RCC 7860 (cell line): ENCODE measurements around the gene EID1.
"Not testable (repeated sequence)": the region's sequence is repeated elsewhere in the genome, so short reads cannot be mapped to it uniquely, and the experiment has no call there.

Experiments used
- DNase-seq: peaks from one replicate; pipeline ENCODE4 v3.0.0-alpha.2; 2015; ENCODE audit warnings: low spot score
- FAIRE-seq: peaks from 2 replicates; lab custom pipeline; 2012; peaks lifted over from hg19 to GRCh38; lab: Jason Lieb, UNC

The EID1 gene

DNA sequence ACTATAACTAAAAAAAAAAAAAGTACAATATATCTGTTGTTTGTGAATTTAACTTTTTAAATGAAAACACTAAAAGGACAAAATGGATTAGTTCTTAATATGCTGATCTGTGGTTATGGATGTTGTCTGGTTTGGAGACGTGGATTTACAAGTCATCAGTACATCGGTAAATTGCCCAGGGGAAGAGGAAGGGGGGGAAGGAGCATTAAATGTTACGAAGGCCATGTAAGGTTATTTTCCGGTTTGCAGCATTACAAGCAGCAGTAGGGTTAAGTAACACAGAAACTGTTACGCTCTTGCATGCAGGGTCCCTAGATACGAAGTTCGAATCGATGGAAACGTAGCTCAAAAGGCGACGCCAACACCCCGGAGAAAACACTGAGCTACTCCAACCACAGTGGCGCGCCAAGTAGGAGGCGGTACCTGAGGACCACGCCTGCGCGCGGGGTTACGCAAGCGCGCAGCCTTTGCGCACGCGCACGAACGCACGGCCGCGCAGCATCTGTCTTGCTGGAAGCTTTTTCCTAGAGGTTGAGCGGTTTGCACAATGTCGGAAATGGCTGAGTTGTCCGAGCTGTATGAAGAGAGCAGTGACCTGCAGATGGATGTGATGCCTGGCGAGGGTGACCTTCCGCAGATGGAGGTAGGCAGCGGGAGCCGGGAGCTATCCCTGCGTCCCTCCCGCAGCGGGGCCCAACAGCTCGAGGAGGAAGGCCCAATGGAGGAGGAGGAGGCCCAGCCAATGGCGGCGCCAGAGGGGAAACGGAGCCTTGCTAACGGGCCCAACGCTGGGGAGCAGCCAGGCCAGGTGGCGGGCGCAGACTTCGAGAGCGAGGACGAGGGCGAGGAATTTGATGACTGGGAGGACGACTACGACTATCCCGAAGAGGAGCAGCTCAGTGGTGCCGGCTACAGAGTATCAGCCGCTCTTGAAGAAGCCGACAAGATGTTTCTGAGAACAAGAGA is at the start of gene EID1:
EID1 (plus strand) TSS at position 505 of the 966 bp plus-strand sequence; CDS start at position 548, 43 bp downstream.
- DNase-seq = peak; percentile 76
- FAIRE-seq = peak; percentile 12

- no peak for DNase-seq
- FAIRE-seq = no peak
Observed at GRCh38 chr15:48828471-48828870, 49.5 kb upstream of the EID1 start.

DNA sequence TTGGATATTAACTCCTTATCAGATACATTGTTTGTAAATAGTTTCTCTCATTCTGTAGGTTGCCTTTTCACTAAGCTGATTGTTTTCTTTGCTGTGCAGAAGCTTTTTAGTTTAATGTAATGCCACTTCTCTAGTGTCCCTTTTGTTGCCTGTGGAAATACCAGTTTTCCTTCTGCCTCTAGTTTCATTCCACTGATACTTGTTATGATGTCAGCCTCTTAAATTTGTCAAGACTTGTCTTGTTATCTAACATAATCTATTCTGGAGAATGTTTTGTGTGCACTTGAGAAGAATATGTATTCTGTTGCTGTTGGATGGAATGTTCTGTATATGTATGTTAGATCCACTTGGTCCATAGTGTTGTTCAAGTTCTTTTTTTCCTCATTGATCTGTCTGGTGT is 49.0 kb upstream of the EID1 start:
- FAIRE-seq = no peak

GRCh38 chr15:48832648-48833047 is 45.3 kb upstream of the EID1 start:
- FAIRE-seq (no peak), DNase-seq (no peak)

More for the DNA sequence above, 49.0 kb upstream of the EID1 start:
- DNase-seq = no peak

DNA sequence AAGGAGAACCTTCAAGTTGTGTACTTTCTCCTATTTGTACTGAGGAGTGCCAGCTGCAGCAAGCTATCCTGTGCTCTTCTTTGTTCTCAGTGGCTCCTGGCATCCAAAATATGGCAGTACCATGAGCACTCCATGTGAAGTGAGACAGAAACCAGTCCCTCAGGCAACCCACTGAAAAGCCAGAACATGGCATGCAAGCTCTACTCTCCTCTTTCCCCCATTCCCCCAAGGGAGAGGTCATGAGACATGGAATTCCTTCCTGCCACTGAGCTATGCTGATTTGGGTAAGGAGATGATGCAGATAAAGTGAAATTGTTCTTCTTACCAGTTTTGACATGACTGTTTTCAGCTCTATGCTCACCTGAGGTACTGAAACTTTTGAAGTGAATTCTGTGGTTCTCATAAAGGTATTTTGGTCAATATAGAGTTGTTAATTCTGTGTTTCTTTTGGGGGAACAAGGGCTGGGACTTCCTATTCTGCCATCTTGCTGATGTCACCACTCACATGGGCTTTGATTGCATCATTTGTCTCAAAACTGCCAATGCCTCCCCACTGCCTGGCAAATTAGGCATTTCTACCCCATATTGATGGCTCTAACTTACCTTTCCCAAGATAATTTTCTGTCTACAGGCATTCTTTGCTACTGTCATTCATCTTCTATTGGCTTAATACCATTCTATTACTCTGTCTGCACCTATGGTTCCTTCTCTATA is 44.3 kb upstream of the EID1 start:
- no peak for DNase-seq
- FAIRE-seq = no peak

DNA sequence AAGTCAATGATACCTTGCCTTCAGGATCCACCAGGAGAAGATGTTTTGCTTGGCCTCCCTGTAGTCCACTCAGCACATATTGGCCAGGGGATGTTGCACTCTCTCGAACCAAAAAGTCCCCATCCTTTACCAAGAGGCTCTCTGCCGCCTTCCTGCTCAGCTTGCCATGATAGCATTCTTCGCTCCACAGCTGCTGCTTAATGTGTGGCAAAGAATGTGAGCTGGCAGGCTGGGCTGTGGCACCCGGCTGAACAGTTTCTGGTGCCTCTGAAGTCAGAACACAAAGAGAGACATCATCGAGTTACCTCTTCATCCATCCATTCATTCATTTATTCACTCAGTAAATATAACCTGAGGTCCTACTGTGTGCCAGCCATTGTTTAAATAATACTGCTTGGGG is 43.2 kb upstream of the EID1 start:
- DNase-seq = no peak

GRCh38 chr15:48842501-48842900 is 35.4 kb upstream of the EID1 start:
- DNase-seq (no peak), FAIRE-seq (no peak)

More for the DNA sequence above, 43.2 kb upstream of the EID1 start:
- FAIRE-seq = no peak

- no peak for FAIRE-seq
- no peak for DNase-seq
Observed at GRCh38 chr15:48845123-48845522, 32.8 kb upstream of the EID1 start.

DNA sequence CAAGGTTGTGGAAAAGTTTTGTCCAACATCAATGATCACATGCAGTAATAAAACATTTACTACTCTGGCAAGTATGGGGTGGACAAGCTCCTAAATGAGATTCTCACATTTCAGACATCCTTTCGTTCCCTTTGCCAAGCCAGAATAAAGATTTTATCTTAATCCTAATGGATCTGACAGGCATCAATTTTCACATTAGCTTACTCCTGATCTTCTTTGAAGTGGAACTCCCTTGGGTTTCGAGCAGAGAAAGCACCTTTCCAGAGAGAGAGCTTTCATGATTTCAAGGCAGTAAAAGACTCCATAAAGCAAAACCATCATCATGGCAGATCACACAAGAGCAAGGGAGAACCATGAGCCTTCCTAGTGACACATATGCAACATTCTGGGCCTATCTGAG is 27.3 kb upstream of the EID1 start:
- FAIRE-seq (no peak), DNase-seq (no peak)

DNA sequence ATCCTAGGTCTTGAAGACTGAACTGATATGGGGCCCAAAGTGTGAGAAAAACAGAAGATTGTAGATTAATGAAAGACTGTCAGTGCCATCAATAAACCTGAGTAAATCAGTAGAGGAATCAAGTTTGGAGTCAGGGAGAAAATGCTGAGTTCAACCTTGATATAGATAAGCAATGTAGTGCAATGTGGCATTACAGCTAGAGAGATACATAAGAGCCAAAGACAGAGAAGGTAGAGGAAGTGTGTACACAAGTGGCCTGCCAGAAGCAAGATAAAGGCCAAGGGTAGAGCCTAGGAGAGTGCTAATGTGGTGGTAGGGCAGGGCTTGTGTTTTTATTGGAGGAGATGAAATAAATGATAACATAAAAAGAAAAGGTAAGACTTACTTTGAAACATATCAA is 26.0 kb upstream of the EID1 start:
- DNase-seq (no peak), FAIRE-seq (no peak)

GRCh38 chr15:48854434-48854833 is 23.5 kb upstream of the EID1 start:
- FAIRE-seq = not testable (repeated sequence)

DNA sequence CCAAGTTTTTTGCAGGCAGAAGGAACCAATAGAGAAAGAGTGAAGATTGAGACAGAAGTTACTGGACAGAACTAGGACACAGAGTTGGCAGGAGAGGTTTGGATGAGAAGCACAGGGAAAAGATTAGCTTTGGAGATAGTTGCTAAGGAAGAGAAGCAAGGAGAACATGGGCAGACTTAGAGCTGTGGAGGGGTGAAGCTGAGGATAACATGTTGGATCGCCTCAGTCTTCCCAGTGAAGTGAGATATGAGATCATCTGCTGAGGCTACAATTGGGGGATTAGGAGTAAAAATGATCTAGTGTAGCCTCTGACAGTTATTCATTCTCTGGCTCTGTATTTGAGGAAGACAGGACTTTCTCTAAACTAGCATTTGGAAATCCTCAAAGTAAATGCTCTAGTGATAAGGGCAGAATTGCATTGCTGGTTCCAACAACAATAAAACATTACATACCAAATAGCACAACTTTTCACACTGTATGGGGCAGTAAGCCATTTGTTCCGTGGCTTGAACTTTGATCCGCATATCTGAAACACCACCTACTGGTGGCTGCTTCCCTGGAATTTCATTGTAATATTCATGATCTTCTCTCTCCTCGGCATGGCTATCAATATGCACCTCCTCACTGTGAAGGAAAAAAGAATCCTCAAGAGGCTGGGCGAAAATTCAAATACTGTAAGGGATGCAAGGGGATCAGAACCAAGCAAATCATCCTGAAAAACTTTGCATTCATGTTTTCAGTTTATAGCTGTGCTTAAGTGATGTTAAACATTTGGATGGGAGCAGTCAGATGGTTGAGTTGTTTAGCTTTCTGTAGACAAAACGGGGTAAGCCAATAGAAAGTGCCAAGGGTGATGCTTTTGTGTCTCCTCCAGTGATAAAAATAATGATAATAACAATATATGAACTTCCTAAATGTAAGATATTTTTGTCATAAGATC is 22.2 kb upstream of the EID1 start:
- peak; percentile 22 for FAIRE-seq
- peak; percentile 28 for DNase-seq

More at GRCh38 chr15:48854434-48854833, 23.5 kb upstream of the EID1 start:
- not testable (repeated sequence) for DNase-seq

GRCh38 chr15:48856942-48857341 is 21.0 kb upstream of the EID1 start:
- no peak for FAIRE-seq

GRCh38 chr15:48858401-48858800 is 19.5 kb upstream of the EID1 start:
- no peak for DNase-seq
- no peak for FAIRE-seq

More at GRCh38 chr15:48856942-48857341, 21.0 kb upstream of the EID1 start:
- DNase-seq = no peak

DNA sequence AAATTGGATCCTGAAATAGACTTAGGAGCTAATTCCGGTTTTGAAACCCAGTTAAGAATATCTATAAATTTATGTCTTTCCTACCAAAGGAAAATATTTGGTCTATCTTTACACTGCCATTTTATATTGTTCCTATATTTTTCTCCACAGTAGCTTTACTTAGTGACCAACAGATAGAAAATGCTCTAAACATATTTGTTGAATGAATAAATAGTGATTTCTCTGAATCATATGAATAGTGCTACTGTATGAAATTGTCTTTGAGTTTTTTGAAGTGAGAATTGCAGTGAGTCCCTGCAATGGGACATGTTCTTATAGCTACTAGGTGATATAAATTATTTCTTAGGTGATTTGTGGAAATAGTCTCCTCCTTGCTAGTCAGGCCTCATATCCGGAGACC is 18.5 kb upstream of the EID1 start:
- FAIRE-seq (no peak), DNase-seq (no peak)

DNA sequence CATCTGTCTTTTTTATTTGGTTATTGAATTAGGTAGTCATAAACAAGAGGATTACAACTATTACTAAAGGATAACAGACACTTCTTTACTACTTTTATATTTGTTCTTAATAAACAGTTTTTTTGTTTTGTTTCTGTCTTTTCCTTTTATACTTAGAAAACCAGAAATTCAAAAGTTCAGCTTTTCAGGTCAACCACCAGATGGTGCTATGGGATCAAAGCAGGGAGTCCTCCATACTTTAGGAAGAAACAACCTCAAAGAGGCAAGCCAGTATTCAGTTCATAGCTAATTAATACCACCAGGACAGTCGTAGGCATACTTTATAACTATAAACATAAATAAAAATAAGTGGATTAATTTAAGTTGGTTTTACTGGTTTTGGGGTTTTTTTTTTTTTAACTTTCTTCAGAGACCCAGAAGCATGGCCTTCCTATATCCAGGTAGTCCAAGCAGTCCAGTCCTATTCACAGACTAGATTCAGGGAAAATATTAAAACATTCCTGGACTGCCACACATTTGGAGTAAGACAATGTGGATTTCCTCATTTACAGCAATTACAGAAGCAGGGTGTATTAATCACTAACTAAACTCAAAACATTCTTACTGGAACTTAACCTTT is 16.0 kb upstream of the EID1 start:
- DNase-seq = peak; percentile 68
- FAIRE-seq = peak; percentile 88

GRCh38 chr15:48862705-48863104 is 15.2 kb upstream of the EID1 start:
- FAIRE-seq (no peak), DNase-seq (no peak)

DNA sequence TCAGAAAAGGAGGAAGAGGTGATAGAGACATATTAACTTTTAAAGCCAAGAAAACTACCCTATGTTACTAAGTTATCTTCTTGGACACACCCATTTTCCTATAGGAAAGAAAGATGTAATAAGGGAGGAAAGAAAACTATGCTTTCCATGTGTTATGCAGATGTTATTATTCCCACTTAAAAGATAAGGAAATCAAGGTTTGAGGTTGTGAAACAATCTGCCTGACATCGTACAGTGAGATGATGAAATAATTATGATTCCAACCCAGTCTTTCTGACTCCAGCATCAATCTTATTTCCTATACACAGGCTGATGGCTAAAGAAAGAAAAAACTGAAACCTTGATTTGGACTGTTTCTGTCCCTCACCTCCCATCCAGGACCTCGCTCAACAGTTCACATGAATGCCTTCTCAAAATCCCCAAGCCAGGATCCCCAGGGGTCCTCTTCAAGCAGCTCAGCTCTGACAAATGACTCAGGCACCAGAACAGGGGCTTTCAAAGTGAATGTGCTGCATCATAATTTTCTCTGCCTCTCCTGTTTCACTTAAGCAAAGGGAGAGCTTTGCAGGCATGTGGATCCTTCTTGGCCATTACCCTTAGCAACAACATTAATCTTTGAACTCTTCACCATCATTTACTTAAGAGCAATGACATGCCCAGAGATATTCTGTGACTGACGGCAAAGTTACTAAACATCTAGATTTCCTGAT is 12.4 kb upstream of the EID1 start:
- DNase-seq (no peak), FAIRE-seq (no peak)

DNA sequence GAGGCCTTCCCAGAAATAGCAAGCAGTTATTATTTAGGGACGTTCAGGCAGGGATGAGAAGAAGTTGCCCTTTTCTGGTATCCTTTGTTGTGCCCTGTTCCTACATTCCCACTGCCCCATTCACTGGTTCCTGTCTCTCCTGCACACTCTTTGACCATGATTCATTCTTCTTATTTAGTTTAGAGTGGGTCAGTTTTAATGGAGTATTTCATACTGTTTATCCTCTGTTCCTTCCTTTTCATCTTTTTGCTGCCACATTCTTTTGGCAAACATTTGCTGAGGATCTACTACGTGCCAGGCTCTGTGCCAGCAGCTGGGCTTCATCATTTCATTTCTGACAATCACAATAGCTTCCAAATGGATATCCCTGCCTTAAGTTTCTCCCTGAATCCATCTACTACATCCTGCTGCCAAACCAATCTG is 11.8 kb upstream of the EID1 start:
- FAIRE-seq = no peak
- no peak for DNase-seq

DNA sequence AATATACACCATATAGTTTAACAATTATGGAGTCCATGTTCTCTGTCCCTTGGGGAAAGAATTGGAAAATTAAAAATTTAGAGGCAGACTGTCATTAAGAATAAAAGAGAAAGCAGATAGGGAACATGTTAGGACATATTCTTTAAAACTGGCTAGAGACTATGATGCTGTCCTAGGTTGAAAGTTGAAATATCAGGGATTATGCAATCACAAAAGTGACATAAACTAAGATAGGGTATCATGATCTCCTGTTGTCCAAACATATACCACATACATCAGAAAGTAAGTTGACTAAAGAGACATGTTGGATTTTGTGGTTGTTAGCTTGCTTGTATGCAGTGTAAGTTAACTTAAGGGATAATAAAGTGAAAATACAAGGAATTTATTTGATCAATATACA is 9.9 kb upstream of the EID1 start:
- FAIRE-seq = no peak
- no peak for DNase-seq
